Loucy (cell line): Measurements from ENCODE around the gene STX8.

Source experiments
- EZH2phosphoT487 ChIP-seq: fragments of 200-600 bp; IDR thresholded peaks from 2 replicates; pipeline ENCODE4 v1.6.1; 2018; ENCODE audit warnings: antibody characterized with exemption, mild to moderate bottlenecking, moderate library complexity, borderline replicate concordance
- TF ChIP-seq, protein P1 (sequence below): fragments of 200-600 bp; sonication (generic); conservative IDR thresholded peaks from 2 replicates; pipeline ENCODE4 v1.5.1; 2014; ENCODE audit warnings: mild to moderate bottlenecking, antibody characterized with exemption, low read length

DNA sequence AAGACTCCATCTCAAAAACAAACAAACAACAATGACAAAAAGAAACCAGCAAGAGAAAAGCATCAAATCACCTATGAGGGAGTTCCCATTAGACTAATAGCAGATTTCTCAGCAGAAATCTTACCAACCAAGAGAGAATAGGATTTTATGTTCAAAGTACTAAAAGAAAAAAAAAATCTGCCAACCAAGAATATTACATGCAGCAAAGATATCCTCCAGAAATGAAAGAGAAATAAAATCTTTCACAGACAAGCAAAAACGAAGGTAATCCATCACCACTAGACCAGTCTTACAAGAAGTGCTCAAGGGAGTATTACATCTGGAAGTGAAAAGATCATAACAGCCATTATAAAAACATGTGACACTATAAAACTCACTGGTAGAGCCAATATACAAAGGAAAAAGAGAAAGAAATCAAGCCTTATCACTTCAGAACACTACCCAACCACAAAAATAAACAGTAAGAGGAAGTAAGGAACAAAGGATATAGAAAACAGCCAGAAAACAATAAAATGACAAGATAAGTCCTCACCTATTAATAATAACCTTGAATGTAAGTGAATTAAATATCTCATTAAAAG, 66.3 kb downstream of the STX8 start:
- TF ChIP-seq, protein P1, sequence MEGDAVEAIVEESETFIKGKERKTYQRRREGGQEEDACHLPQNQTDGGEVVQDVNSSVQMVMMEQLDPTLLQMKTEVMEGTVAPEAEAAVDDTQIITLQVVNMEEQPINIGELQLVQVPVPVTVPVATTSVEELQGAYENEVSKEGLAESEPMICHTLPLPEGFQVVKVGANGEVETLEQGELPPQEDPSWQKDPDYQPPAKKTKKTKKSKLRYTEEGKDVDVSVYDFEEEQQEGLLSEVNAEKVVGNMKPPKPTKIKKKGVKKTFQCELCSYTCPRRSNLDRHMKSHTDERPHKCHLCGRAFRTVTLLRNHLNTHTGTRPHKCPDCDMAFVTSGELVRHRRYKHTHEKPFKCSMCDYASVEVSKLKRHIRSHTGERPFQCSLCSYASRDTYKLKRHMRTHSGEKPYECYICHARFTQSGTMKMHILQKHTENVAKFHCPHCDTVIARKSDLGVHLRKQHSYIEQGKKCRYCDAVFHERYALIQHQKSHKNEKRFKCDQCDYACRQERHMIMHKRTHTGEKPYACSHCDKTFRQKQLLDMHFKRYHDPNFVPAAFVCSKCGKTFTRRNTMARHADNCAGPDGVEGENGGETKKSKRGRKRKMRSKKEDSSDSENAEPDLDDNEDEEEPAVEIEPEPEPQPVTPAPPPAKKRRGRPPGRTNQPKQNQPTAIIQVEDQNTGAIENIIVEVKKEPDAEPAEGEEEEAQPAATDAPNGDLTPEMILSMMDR = no peak
- TF ChIP-seq EZH2phosphoT487 = no peak
